Right cardiac atrium (tissue), 5 donors: Measurements from ENCODE around the gene PADI2. TPM values are rescaled to one million over a fixed set of nuclear protein-coding genes. Genes with fewer than 3 reads are reported as not detected.

Experiments
- ATAC-seq, 2 donors: fragments of 200-7000 bp; cut with Tn5 transposase; one replicate each; pipeline versions ENCODE4 v1.8.0 to v1.9.1; 2020; ENCODE audit warnings: moderate library complexity in 2 of 2, mild to moderate bottlenecking in 1 of 2
- DNase-seq, 3 donors: peaks; one replicate each; pipeline ENCODE4 v3.0.0-alpha.2; 2020
- H3K27ac ChIP-seq: one replicate; pipeline ENCODE4 v1.5.1; 2013; ENCODE audit warnings: mild to moderate bottlenecking, low read length, control low read depth, moderate library complexity
- H3K27me3 ChIP-seq: one replicate; pipeline ENCODE4 v1.6.1; 2013; ENCODE audit not compliant: control insufficient read depth, insufficient read depth
- H3K4me1 ChIP-seq: one replicate; pipeline ENCODE4 v1.6.1; 2013; ENCODE audit warnings: low read length; ENCODE audit not compliant: control insufficient read depth, insufficient read depth
- H3K4me3 ChIP-seq: one replicate; pipeline ENCODE4 v1.5.1; 2013; ENCODE audit warnings: low read length, control low read depth
- H3K9me3 ChIP-seq: one replicate; pipeline ENCODE4 v1.6.1; 2013; ENCODE audit warnings: low read length; ENCODE audit not compliant: control insufficient read depth
- WGBS: extraction: QIAGEN DNeasy Blood & Tissue Kit; methylation state at CpG from one replicate; pipeline ENCODE4 v1.1.7; 2013; 5-methylcytosine and 5-hydroxymethylcytosine counted together
- intact Hi-C, 4 donors: fragments of 100-400 bp; cut with DNase I; formaldehyde crosslinking; loops; one replicate each; pipeline versions ENCODE4 v1.11.0 to v1.14.0; 2022 to 2023
- polyA plus RNA-seq: library from polyadenylated mRNA; stranded (reverse); fragments of 200-250 nt; gene quantifications from one replicate; pipeline ENCODE4 v1.2.3, GENCODE V29; 2013
- total RNA-seq, 4 donors: library from RNA; stranded (reverse); fragmentation: NEBNext Ultra II Directional; extraction: Animal tissue kit (Norgen Biotek cat#: 25700); gene quantifications; one replicate each; pipeline ENCODE4 v1.2.1, GENCODE V29; 2021
- donor health status: healthy with polysubstance abuse.
- donor health status: DM: no; HTN: yes; CAD: no.
- donor health status: DM: no; HTN: no; CAD: no.
- donor health status: DM: no; HTN: yes; CAD: no; lungs with severe emphysema.
- donor health status: DM: yes; HTN: yes; CAD: no.

The PADI2 gene
- total and polyA plus RNA-seq, 5 donors: 0.07 to 0.68 (median 0.25) TPM

DNA sequence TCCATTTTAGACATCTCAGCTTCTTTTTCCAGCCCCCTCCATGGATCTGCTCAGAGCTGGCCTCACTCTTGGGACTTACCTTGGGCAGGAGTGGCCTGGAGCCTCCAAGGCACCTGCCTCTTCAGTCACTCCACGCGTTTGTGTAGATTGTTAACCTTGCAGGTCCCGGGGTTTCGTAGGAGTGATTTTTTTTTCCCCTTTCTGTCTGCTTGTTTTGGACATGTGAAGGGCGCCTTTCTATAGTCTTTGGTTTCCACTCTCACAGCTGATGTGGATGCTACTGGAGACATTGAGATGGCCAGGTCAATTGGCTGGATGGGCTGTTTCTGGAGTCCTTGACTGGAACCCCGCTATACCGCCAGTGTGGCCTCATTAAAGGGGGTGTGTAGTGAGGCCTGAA, 63.5 kb downstream of the PADI2 start:
- Histone ChIP-seq H3K4me3 (no peak overlapping the region), H3K4me1 (no peaks in the 10 kb centered on the region), H3K27ac (no peak overlapping the region), H3K27me3 (no peaks in the 10 kb centered on the region), H3K9me3 (no peaks in the 10 kb centered on the region)
- intact Hi-C loops: no loop called here
- ATAC-seq (no peak), DNase-seq (no peak)
- 92% methylated on average over 7 of the region's 7 CpGs for WGBS

DNA sequence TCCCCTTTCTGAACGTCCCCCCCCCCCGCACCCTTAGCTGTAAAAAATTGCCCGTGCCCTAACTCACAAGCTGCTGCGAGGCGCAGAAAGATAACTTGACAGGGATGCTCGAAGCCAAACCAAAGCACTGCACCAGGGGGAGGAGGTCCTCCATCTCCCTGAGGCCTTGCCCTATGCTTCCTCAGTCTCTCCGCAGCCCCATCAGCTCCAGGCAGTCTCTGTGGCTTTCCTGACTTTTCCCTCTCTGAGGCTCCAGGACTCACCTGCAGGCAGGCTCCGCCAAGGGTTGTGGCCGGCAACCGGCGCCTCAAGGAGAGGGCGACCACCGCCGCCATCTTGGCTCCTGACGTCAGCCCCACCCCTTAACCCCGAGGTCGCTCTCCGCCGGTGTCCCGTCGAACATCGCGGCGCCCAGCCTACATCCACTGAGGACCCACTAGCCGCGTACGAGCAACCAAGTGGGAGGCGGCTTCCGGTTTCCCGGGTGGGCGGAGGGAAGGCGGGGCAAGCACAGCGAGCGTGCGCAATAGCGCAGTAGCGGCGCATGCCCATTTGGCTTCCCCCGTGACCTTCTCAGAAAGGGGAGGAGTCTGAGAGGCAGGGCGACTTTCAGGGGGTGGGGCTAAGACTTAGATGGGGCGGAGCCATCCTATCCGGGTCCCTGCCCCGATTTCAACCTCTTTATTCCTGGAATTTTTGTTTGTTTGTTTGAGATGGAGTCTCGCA, 65.4 kb downstream of the PADI2 start, which contains the start of gene SDHB:
Gene SDHB (minus strand): TSS at position 348 of the 726 bp plus-strand sequence. CDS start 13 bp downstream, at position 335.
- Histone ChIP-seq H3K9me3 (no peaks in the 10 kb centered on the region), H3K4me1 (no peaks in the 10 kb centered on the region), H3K27me3 (no peaks in the 10 kb centered on the region), H3K27ac (peak within 1 kb of the TSS; percentile 96), H3K4me3 (peak within 1 kb of the TSS; percentile 84)
- ATAC-seq (peak; percentile 99), DNase-seq (peak; percentile 98 to 99 (median 99))
- intact Hi-C loops: loop anchor here in 1 of 4 donors (5.0 kb wide), 1 partner anchor 37 kb away; no protein-coding TSS in a partner anchor
- under 1% methylated on average over 44 of the region's 44 CpGs for WGBS

DNA sequence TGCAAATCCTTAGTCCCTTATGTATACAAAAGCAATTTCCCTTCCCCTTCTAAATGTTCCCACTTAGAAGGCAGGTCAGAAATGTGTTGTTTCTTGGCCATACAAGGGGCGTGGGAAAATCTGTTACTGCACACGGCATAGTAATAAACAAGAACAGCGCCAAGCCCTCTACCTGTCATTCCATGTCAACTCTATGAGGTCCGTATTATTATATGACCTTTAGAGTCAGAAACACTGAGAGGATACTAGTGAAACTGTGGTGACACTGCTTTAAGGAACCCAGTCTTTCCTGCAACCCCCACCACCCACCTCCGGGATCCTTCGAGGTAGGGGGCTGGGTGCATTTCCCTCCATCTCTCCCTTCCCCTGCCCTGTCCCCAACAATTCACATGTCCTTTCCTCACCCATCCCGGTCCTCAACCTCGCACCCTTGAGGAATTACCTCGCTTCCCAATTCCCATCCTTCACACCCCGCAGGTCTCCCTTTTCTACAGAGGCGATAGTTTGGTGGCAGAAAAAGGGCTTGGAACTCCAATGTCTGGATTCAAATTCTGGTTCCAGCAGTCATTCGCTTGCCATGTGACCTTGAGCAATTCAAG, 66.1 kb downstream of the PADI2 start:
- H3K27me3 ChIP-seq: no peaks in the 10 kb centered on the region
- peak overlapping the region; percentile 96 for H3K27ac ChIP-seq
- DNase-seq: peak in 1 of 3 donors; percentile 41
- WGBS: 6% methylated on average over 12 of the region's 12 CpGs
- H3K4me1 ChIP-seq: no peaks in the 10 kb centered on the region
- H3K9me3 ChIP-seq: no peaks in the 10 kb centered on the region
- intact Hi-C loops: loop anchor here in 1 of 4 donors (5.0 kb wide), 1 partner anchor 36 kb away; no protein-coding TSS in a partner anchor
- ATAC-seq: no peak
- peak overlapping the region; percentile 84 for H3K4me3 ChIP-seq

DNA sequence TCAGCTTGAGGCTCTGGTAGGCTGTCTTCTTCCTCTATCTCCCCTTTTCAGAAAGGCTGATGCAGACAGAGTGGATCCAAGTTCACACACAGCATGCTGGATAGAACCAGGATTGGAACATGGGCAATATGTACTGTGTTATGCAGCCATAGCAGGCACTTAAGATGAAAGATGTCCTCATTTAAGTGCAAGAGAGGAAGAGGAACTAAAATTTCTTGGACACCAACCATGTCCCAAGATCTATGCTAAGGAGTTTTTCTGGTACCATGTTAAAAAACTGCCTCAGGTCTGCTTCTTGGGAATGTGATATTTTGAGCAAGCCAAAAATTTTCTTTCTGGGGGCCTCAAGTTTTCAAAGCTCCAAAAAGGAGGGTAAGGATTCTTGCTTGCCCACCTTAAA, 66.6 kb downstream of the PADI2 start:
- ATAC-seq (no peak), DNase-seq (no peak)
- intact Hi-C loops: loop anchor here in 1 of 4 donors (5.0 kb wide), 1 partner anchor 35 kb away; no protein-coding TSS in a partner anchor
- Histone ChIP-seq H3K27ac (no peak overlapping the region), H3K4me3 (peak overlapping the region; percentile 84), H3K9me3 (no peaks in the 10 kb centered on the region), H3K4me1 (no peaks in the 10 kb centered on the region), H3K27me3 (no peaks in the 10 kb centered on the region)

DNA sequence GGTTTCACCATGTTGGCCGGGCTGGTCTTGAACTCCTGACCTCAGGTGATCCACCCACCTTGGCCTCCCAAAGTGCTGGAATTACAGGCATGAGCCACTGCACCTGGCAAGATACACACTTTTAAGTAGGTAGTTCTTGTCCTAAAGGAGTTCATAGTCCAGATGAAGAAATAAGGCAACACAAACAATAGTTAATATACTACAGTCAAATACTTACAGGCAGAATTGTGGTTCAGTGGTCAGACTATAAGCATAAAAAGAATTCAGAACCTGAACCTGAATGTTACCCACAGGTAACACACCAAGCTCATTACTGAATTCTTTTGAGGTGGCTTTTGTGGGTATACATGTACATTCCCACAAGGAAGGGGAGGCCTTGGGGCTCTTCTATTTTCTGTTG, 67.2 kb downstream of the PADI2 start:
- Histone ChIP-seq H3K4me3 (no peak overlapping the region), H3K4me1 (no peaks in the 10 kb centered on the region), H3K27me3 (no peaks in the 10 kb centered on the region), H3K9me3 (no peaks in the 10 kb centered on the region), H3K27ac (no peak overlapping the region)
- DNase-seq: no peak
- WGBS: 77% methylated on average over 1 of the region's 1 CpG
- ATAC-seq: no peak
- intact Hi-C loops: loop anchor here in 1 of 4 donors (5.0 kb wide), 1 partner anchor 35 kb away; no protein-coding TSS in a partner anchor

DNA sequence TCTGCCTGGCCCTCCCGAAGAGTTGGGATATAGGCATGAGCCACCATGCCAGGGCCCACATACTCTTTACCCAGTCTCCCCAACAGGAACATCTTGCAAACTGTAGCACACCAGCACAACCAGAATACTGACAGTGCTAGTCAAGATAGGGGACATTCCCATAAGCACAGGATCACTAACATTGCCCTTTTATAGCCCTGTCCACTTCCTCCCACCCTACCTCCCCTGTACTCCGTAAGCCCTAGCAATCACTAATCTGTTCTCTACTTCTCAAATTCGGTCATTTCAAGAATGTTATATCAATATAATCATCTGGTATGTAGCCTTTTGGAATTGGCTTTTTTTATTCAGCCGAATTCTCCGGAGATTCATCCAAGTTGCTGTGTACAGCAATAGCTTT, 71.3 kb downstream of the PADI2 start:
- no peaks in the 10 kb centered on the region for H3K27me3 ChIP-seq
- intact Hi-C loops: loop anchor here (5.0 kb wide), 2 partner anchors 91 to 96 kb away; no protein-coding TSS in a partner anchor
- H3K27ac ChIP-seq: no peak overlapping the region
- no peaks in the 10 kb centered on the region for H3K4me1 ChIP-seq
- ATAC-seq: no peak
- no peaks in the 10 kb centered on the region for H3K9me3 ChIP-seq
- no peak overlapping the region for H3K4me3 ChIP-seq
- 81% methylated on average over 5 of the region's 5 CpGs for WGBS
- no peak for DNase-seq

DNA sequence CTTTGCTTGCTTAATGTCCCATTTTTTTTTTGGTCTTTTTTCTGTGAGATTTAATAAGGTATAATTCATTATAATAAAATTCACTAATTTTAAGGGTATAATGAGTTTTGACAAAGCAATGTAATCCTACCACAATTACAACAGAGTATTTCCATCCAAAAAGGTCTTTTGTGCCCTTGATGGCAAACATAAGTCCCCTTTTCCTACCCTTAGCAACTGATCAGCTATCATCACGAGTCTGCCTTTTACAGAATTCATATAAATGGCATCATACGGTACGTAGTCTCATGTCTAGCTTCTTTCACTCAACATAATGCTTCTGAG, 73.0 kb downstream of the PADI2 start:
- ATAC-seq: no peak
- H3K4me3 ChIP-seq: no peak overlapping the region
- intact Hi-C loops: loop anchor here (5.0 kb wide), 2 partner anchors 89 to 94 kb away; no protein-coding TSS in a partner anchor
- no peaks in the 10 kb centered on the region for H3K9me3 ChIP-seq
- no peak overlapping the region for H3K27ac ChIP-seq
- WGBS: 57% methylated on average over 3 of the region's 3 CpGs
- DNase-seq: no peak
- H3K27me3 ChIP-seq: no peaks in the 10 kb centered on the region
- H3K4me1 ChIP-seq: no peaks in the 10 kb centered on the region

DNA sequence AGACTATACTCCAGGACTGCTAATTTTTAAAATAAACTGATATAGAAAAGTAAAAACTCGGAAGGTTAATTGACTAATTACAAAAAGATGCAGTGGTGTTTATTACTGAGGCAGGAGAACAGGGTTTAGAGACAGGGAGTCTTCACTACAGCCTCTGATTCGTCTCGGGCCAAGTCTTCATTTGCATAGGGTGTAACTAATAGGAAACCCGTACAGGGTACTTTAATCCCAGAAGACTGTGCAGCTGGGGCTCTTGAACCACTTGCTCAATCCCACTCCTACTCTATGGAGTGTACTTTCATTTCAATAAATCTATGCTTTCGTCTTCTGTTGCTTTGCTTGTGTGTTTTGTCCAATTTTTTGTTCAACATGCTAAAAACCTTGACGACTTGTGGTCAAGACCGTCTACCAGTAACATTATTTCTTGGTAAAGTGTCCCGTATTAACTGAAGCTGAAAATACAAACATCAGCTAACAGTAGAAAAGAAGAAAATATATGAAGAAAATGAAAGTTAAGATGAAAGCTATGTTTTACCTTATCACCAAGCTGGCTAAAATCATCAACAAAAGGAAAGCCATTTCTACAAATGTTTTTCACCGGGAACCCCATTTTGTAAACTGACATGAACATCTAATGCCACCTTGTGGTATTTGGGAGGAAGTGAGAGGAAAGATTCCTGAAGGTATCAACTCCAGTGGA, 73.5 kb downstream of the PADI2 start:
- DNase-seq (no peak), ATAC-seq (peak; percentile 70 to 71)
- H3K27me3 ChIP-seq: no peaks in the 10 kb centered on the region
- no peak overlapping the region for H3K27ac ChIP-seq
- intact Hi-C loops: loop anchor here (5.0 kb wide), 2 partner anchors 88 to 93 kb away; no protein-coding TSS in a partner anchor
- no peaks in the 10 kb centered on the region for H3K4me1 ChIP-seq
- H3K9me3 ChIP-seq: no peaks in the 10 kb centered on the region
- 29% methylated on average over 9 of the region's 9 CpGs for WGBS
- peak overlapping the region; percentile 39 for H3K4me3 ChIP-seq

DNA sequence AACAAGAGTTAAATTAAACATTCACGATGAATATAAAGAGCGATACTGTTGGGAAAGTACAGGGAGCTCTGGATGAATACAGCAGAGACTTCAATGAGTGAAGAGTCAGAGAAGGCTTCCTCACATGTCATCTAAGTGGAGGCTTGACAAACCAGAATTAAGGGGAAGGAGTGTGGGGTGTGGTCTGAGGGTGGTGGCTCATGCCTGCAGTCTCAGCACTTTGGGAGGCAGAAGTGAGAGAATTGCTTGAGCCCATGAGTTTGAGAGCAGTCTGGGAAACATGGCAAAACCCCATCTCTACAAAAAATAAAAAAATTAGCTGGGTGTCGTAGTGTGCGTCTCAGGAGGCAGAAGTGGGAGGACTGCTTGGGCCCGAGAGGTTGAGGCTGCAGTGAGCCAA, 74.1 kb downstream of the PADI2 start:
- intact Hi-C loops: loop anchor here (5.0 kb wide), 2 partner anchors 88 to 93 kb away; no protein-coding TSS in a partner anchor
- DNase-seq (no peak), ATAC-seq (peak; percentile 57 to 68)
- Histone ChIP-seq H3K27ac (no peak overlapping the region), H3K4me3 (no peak overlapping the region), H3K9me3 (no peaks in the 10 kb centered on the region), H3K27me3 (no peaks in the 10 kb centered on the region), H3K4me1 (no peaks in the 10 kb centered on the region)
- 65% methylated on average over 5 of the region's 5 CpGs for WGBS

DNA sequence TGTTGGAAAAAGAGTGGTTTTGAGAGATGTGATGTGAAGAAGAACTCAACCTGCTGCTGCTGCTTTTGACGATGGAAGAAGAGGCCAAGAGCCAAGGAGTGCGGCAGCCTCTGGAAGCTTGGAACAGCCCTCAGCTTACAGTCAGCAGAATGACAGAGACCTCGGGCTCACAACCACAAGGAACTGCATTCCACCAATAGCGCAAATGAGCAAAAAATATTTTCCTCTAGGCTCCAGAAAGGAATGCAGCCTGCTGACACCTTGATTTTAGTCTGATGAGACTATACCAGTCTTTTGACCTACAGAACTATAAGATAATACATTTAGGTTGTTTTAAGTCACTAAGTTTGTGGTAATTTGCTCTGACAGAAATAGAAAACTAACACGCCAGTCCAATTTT, 75.6 kb downstream of the PADI2 start:
- Histone ChIP-seq H3K4me1 (no peaks in the 10 kb centered on the region), H3K27ac (no peak overlapping the region), H3K27me3 (no peaks in the 10 kb centered on the region), H3K4me3 (no peak overlapping the region), H3K9me3 (no peaks in the 10 kb centered on the region)
- intact Hi-C loops: no loop called here
- DNase-seq (no peak), ATAC-seq (no peak)
- WGBS: 80% methylated on average over 5 of the region's 5 CpGs

DNA sequence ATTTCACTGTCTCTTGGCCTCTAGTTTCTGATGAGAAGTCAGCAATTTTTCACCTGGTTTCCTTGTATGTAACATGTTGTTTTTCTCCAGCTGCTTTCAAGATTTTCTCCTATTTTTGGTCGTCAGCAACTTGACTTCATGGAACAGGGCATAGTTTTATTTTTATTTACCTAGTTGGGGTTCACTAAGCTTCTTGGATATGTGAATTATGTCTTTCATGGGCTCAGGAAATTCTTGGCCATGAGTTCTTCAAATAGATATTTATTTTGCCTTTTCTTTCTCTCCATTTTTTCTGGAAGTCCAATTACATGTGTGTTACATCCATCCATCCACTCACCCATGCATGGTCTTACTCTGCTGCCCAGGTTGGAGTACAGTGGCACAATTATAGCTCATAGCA, 79.1 kb downstream of the PADI2 start:
- Histone ChIP-seq H3K27ac (no peak overlapping the region), H3K27me3 (no peaks in the 10 kb centered on the region), H3K9me3 (no peaks in the 10 kb centered on the region), H3K4me3 (no peak overlapping the region), H3K4me1 (no peaks in the 10 kb centered on the region)
- intact Hi-C loops: no loop called here
- WGBS: 77% methylated on average over 1 of the region's 1 CpG
- ATAC-seq (no peak), DNase-seq (no peak)
